MCF 10A (cell line): ENCODE results near the gene INPP5K. TPM values are rescaled to one million over a fixed set of nuclear protein-coding genes. Genes with fewer than 3 reads are reported as not detected.

Experiments
- BruUV-seq: library from RNA; stranded (reverse); fragments of 400-500 nt; replicated peaks from 2 replicates; lab custom pipeline; 2021; lab: Mats Ljungman, UMichigan
- CTCF ChIA-PET: fragments of 300-600 bp; sonication (Branson Sonifier 250); formaldehyde crosslinking; extraction: SDS; loops from one replicate; lab custom pipeline; 2021; ENCODE audit warnings: antibody characterized with exemption, inconsistent platforms; lab: Yijun Ruan, JAX
- POLR2A ChIA-PET: fragments of 300-600, 350-650 bp; sonication (Branson Sonifier 250); formaldehyde crosslinking; extraction: SDS; loops from one replicate; lab custom pipeline; 2020; ENCODE audit warnings: antibody characterized with exemption, inconsistent platforms; lab: Yijun Ruan, JAX
- DNase-seq: peaks from one replicate; pipeline ENCODE4 v3.0.0-alpha.2; 2018; ENCODE audit not compliant: unreplicated experiment
- H3K27ac Mint-ChIP-seq: one replicate; pipeline ENCODE4 v1.8.0; 2022; ENCODE audit warnings: mild to moderate bottlenecking, low read depth, mixed read lengths; ENCODE audit not compliant: unreplicated experiment
- H3K27me3 Mint-ChIP-seq: one replicate; pipeline ENCODE4 v1.8.0; 2022; ENCODE audit warnings: mixed read lengths; ENCODE audit not compliant: insufficient read depth, unreplicated experiment
- H3K36me3 Mint-ChIP-seq: one replicate; pipeline ENCODE4 v1.8.0; 2022; ENCODE audit warnings: mild to moderate bottlenecking, moderate library complexity, mixed read lengths; ENCODE audit not compliant: insufficient read depth, unreplicated experiment
- H3K4me1 Mint-ChIP-seq: one replicate; pipeline ENCODE4 v1.8.0; 2022; ENCODE audit warnings: mixed read lengths; ENCODE audit not compliant: insufficient read depth, unreplicated experiment
- H3K4me3 Mint-ChIP-seq: one replicate; pipeline ENCODE4 v1.8.0; 2022; ENCODE audit warnings: mild to moderate bottlenecking, moderate library complexity, mixed read lengths; ENCODE audit not compliant: unreplicated experiment
- H3K9me3 Mint-ChIP-seq: one replicate; pipeline ENCODE4 v1.8.0; 2022; ENCODE audit warnings: mixed read lengths; ENCODE audit not compliant: unreplicated experiment
- intact Hi-C: fragments of 100-400 bp; cut with micrococcal nuclease; formaldehyde crosslinking; loops from 2 replicates; pipeline ENCODE4 v1.14.1; 2022
- total RNA-seq: library from RNA; stranded (reverse); gene quantifications from 2 replicates; pipeline ENCODE4 v1.2.3, GENCODE V29; 2022
- TF ChIP-seq, protein P1 (sequence below): fragments of 200-600 bp; IDR thresholded peaks from one replicate; pipeline ENCODE4 v1.8.0; 2022; ENCODE audit warnings: antibody characterized with exemption, mild to moderate bottlenecking; ENCODE audit not compliant: unreplicated experiment

The INPP5K gene
- total RNA-seq, 1 experiment from 2014 or later, result 28.9 TPM

- DNase-seq, result no peak
- Mint-ChIP-seq H3K9me3 (no peaks in the 10 kb centered on the region), H3K27me3 (no peaks in the 10 kb centered on the region), H3K27ac (peak overlapping the region; percentile 59), H3K4me3 (no peak overlapping the region), H3K4me1 (peaks cover 9% of the 10 kb centered on the region), H3K36me3 (peaks cover 26% of the 10 kb centered on the region)
- ChIA-PET POLR2A (interaction anchor here (1.0 to 2.1 kb wide), 7 partner anchors 8 to 62 kb away, joined by 3 to 8 read pairs (median 4); partner anchors contain the start of genes INPP5K and YWHAE), CTCF (interaction anchor here (1.7 kb wide), 1 partner anchor 54 kb away, joined by 7 read pairs; no protein-coding TSS in a partner anchor)
- TF ChIP-seq, protein P1, sequence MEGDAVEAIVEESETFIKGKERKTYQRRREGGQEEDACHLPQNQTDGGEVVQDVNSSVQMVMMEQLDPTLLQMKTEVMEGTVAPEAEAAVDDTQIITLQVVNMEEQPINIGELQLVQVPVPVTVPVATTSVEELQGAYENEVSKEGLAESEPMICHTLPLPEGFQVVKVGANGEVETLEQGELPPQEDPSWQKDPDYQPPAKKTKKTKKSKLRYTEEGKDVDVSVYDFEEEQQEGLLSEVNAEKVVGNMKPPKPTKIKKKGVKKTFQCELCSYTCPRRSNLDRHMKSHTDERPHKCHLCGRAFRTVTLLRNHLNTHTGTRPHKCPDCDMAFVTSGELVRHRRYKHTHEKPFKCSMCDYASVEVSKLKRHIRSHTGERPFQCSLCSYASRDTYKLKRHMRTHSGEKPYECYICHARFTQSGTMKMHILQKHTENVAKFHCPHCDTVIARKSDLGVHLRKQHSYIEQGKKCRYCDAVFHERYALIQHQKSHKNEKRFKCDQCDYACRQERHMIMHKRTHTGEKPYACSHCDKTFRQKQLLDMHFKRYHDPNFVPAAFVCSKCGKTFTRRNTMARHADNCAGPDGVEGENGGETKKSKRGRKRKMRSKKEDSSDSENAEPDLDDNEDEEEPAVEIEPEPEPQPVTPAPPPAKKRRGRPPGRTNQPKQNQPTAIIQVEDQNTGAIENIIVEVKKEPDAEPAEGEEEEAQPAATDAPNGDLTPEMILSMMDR, result no peak
- BruUV-seq, result no TSS peak
- intact Hi-C loops, result no loop called here
Observed at GRCh38 chr17:1461198-1461944, 55.0 kb downstream of the INPP5K start.

DNA sequence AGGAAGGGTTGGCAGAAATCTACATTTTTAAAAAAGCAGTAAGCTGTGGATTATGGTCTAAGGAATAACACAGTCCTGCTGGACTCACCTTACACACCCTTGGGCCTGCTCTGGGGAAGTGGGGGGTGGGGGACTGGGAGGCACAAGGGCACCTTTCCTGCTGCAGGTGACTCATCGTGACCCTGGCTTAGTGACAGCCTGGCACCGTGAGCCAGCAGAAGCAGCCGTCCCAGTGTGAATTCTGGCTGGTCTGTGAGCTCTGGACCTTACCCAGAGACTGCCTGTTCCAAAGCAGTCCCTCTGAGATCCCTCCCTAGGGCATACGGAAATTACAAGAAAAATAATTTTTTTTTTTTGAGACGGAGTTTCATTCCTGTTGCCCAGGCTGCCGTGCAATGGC, 56.2 kb downstream of the INPP5K start:
- Mint-ChIP-seq H3K27ac (peak overlapping the region; percentile 18), H3K27me3 (no peaks in the 10 kb centered on the region), H3K4me1 (peaks cover 9% of the 10 kb centered on the region), H3K36me3 (peaks cover 17% of the 10 kb centered on the region), H3K4me3 (no peak overlapping the region), H3K9me3 (no peaks in the 10 kb centered on the region)
- BruUV-seq, result no TSS peak
- POLR2A ChIA-PET, result interaction anchor here (0.6 to 2.1 kb wide), 15 partner anchors 9 to 169 kb away, joined by 3 to 8 read pairs (median 4); partner anchors contain the start of genes INPP5K and SLC43A2
- intact Hi-C loops, result no loop called here
- DNase-seq, result peak; percentile 62
- CTCF ChIA-PET, result interaction anchor here (0.6 to 1.4 kb wide), 2 partner anchors 55 to 198 kb away, joined by 3 to 5 read pairs; partner anchors contain the start of gene INPP5K
- TF ChIP-seq, protein P1, result no peak

DNA sequence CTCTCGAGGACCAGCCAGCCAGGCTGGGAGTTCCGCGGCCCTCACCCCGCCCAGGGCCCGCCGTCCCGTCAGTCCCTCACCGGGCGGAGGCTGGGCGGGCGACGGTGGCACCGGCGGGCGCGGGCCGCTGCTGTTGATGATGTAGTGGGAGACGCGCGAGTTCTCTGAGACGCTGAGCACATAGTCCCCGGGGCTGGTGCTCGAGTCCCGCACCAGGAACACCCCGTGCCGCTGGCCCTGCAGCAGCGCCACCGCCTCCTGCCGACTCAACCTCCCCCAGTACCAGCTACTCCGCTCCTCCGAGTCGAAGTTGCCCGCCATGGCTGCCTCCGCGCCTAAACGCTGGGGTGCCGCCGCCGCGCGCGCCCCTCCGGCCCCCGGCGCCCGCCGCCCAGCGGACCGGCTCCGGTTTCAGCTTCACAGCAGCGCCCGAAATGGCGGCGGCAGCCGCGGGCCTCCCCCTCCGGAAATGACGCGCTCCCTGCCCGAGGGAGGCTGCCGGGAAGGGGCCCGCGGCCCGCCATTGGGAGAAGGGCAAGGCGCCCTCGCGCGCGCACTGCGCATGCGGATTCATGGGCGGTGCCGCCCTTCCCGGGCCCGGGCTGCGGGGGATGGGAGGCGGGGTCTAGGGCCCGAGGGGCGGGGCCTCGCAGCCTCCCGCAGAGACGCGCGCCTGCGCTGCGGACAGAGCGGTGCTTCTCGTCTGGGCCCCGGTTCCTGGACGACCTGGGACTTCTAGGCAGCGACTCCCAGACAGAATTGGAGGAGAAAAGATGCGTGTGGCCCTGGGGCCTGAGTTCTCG, 60.4 kb downstream of the INPP5K start, which contains the start of gene CRK:
Gene CRK, minus strand, starts transcription at position 436 of the 803 bp plus-strand sequence. Its CDS starts 115 bp downstream, at position 321.
- POLR2A ChIA-PET, result interaction anchor here (0.5 to 4.8 kb wide), 27 partner anchors 15 to 172 kb away, joined by 3 to 46 read pairs (median 5); partner anchors contain the start of genes INPP5K, MYO1C and YWHAE
- DNase-seq, result peak; percentile 96
- Mint-ChIP-seq H3K4me1 (peaks cover 16% of the 10 kb centered on the region), H3K27me3 (no peaks in the 10 kb centered on the region), H3K27ac (peak within 1 kb of the TSS; percentile 76), H3K9me3 (no peaks in the 10 kb centered on the region), H3K4me3 (peak within 1 kb of the TSS; percentile 85), H3K36me3 (peaks cover 32% of the 10 kb centered on the region)
- no TSS peak for BruUV-seq
- TF ChIP-seq, protein P1, result no peak
- intact Hi-C loops, result loop anchor here (1.0 to 5.0 kb wide), 4 partner anchors 34 to 107 kb away; partner anchors contain the start of genes PITPNA and YWHAE
- CTCF ChIA-PET, result interaction anchor here (0.6 to 1.0 kb wide), 2 partner anchors 33 to 91 kb away, joined by 3 read pairs; no protein-coding TSS in a partner anchor
